ENCODE results near the gene TCF7.

TCF7 gene

DNA sequence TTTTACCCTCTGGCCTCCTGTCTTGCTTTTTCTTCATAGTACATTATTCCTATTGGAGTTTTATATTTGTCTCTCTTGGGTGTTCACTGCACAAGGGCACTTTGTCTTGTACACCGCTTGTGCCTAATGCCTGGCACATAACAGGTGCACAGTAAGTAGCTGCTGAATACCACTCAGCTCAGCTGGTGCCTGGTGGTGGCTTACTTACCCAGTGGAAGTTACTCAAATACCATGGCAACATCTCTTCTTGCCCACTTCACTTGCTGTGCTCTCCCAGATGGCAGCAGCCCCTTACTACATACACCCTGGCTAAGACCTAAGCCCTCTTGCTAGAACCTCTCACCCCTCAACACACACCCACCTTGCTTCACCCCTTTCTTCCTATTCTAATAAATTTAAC lies 73.6 kb downstream of the TCF7 start:
- no peak for DNase-seq

DNA sequence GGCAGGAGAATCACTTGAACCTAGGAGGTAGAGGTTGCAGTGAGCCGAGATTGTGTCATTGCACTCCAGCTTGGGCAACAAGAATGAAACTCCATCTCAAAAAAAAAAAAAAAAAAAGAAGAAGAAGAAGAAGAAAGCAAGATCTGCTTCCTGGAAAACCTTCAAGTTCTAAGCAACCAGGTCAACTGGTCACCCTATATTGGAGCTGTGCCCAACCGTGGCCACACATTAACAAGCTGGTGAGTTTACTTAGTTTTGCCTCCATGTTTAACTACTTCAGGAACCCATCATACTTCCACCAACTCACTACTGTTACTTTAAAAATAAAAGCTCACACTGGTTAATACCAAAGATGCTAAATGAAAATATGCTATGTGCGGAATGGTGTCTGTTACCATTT lies 74.5 kb downstream of the TCF7 start:
- DNase-seq, result no peak

DNA sequence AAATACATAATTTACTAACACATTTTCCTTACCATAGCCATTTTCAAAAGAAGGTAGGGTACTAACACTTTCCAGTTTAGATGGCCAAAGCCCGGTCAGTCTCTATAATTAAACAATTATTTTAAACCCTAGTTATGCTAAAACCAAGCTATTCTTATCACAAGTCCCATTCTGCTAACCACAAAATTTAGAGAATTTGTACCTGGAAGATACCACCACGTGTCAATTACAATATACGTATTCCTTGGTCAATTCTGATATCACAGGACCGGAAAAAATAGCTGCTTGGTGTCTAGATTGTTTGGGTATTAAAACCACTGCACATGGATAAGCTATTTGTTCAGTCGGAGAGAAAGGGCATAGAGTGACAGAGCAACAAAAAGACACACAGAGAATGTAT lies 81.2 kb downstream of the TCF7 start:
- no peak for DNase-seq

All from stimulated activated CD8-positive, alpha-beta memory T cell treated with anti-CD3 and anti-CD28 coated beads, Interleukin-4, amount 100 ng/mL, for 48 hours (primary cell).